Measurements from ENCODE around the gene PLEKHO2.

- TF ChIP-seq FOXM1 (IDR thresholded peaks at IDR 0.05; ENCODE audit: low read depth) (no peak), RCOR1 (IDR thresholded peaks at IDR 0.05; ENCODE audit: low read length) (no peak), RFX5 (IDR thresholded peaks at IDR 0.05; ENCODE audit: low read length) (no peak), EZH2phosphoT487 (IDR thresholded peaks at IDR 0.05; ENCODE audit: borderline replicate concordance, low read depth) (no peak), TAF1 (IDR thresholded peaks at IDR 0.05; ENCODE audit: borderline replicate concordance, low read depth, low read length) (no peak), CHD2 (IDR thresholded peaks at IDR 0.05; ENCODE audit: low read length, partially characterized antibody) (no peak), RAD21 (IDR thresholded peaks at IDR 0.05; ENCODE audit: low read length) (no peak), JUND (IDR thresholded peaks at IDR 0.05) (no peak)
- TF ChIP-seq, protein P1, sequence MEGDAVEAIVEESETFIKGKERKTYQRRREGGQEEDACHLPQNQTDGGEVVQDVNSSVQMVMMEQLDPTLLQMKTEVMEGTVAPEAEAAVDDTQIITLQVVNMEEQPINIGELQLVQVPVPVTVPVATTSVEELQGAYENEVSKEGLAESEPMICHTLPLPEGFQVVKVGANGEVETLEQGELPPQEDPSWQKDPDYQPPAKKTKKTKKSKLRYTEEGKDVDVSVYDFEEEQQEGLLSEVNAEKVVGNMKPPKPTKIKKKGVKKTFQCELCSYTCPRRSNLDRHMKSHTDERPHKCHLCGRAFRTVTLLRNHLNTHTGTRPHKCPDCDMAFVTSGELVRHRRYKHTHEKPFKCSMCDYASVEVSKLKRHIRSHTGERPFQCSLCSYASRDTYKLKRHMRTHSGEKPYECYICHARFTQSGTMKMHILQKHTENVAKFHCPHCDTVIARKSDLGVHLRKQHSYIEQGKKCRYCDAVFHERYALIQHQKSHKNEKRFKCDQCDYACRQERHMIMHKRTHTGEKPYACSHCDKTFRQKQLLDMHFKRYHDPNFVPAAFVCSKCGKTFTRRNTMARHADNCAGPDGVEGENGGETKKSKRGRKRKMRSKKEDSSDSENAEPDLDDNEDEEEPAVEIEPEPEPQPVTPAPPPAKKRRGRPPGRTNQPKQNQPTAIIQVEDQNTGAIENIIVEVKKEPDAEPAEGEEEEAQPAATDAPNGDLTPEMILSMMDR (IDR thresholded peaks at IDR 0.05): no peak
These were observed 43.0 kb downstream of the PLEKHO2 start for GRCh38 chr15:64884679-64885078.
